MCF 10A (cell line): ENCODE data around the gene C2orf80. TPM values are rescaled to one million over a fixed set of nuclear protein-coding genes. Genes with fewer than 3 reads are reported as not detected.
"Not testable (repeated sequence)": the region's sequence is repeated elsewhere in the genome, so short reads cannot be mapped to it uniquely, and the experiment has no call there.

Experiments
- BruUV-seq: library from RNA; stranded (reverse); fragments of 400-500 nt; replicated peaks from 2 replicates; lab custom pipeline; 2021; lab: Mats Ljungman, UMichigan
- CTCF ChIA-PET: fragments of 300-600 bp; sonication (Branson Sonifier 250); formaldehyde crosslinking; extraction: SDS; loops from one replicate; lab custom pipeline; 2021; ENCODE audit warnings: antibody characterized with exemption, inconsistent platforms; lab: Yijun Ruan, JAX
- POLR2A ChIA-PET: fragments of 300-600, 350-650 bp; sonication (Branson Sonifier 250); formaldehyde crosslinking; extraction: SDS; loops from one replicate; lab custom pipeline; 2020; ENCODE audit warnings: antibody characterized with exemption, inconsistent platforms; lab: Yijun Ruan, JAX
- DNase-seq: peaks from one replicate; pipeline ENCODE4 v3.0.0-alpha.2; 2018; ENCODE audit not compliant: unreplicated experiment
- H3K27ac Mint-ChIP-seq: one replicate; pipeline ENCODE4 v1.8.0; 2022; ENCODE audit warnings: mild to moderate bottlenecking, low read depth, mixed read lengths; ENCODE audit not compliant: unreplicated experiment
- H3K27me3 Mint-ChIP-seq: one replicate; pipeline ENCODE4 v1.8.0; 2022; ENCODE audit warnings: mixed read lengths; ENCODE audit not compliant: insufficient read depth, unreplicated experiment
- H3K36me3 Mint-ChIP-seq: one replicate; pipeline ENCODE4 v1.8.0; 2022; ENCODE audit warnings: mild to moderate bottlenecking, moderate library complexity, mixed read lengths; ENCODE audit not compliant: insufficient read depth, unreplicated experiment
- H3K4me1 Mint-ChIP-seq: one replicate; pipeline ENCODE4 v1.8.0; 2022; ENCODE audit warnings: mixed read lengths; ENCODE audit not compliant: insufficient read depth, unreplicated experiment
- H3K4me3 Mint-ChIP-seq: one replicate; pipeline ENCODE4 v1.8.0; 2022; ENCODE audit warnings: mild to moderate bottlenecking, moderate library complexity, mixed read lengths; ENCODE audit not compliant: unreplicated experiment
- H3K9me3 Mint-ChIP-seq: one replicate; pipeline ENCODE4 v1.8.0; 2022; ENCODE audit warnings: mixed read lengths; ENCODE audit not compliant: unreplicated experiment
- CTCF ChIP-seq: fragments of 200-600 bp; IDR thresholded peaks from one replicate; pipeline ENCODE4 v1.8.0; 2022; ENCODE audit warnings: antibody characterized with exemption, mild to moderate bottlenecking; ENCODE audit not compliant: unreplicated experiment
- intact Hi-C: fragments of 100-400 bp; cut with micrococcal nuclease; formaldehyde crosslinking; loops from 2 replicates; pipeline ENCODE4 v1.14.1; 2022
- total RNA-seq: library from RNA; stranded (reverse); gene quantifications from 2 replicates; pipeline ENCODE4 v1.2.3, GENCODE V29; 2022

The C2orf80 gene
- total RNA-seq, 1 experiment from 2014 or later, result not detected

- Mint-ChIP-seq H3K4me1 (no peaks in the 10 kb centered on the region), H3K27me3 (no peaks in the 10 kb centered on the region), H3K36me3 (no peaks in the 10 kb centered on the region), H3K9me3 (no peaks in the 10 kb centered on the region), H3K4me3 (no peak overlapping the region), H3K27ac (no peak overlapping the region)
- POLR2A ChIA-PET, result no interaction called here
- TF ChIP-seq CTCF, result no peak
- intact Hi-C loops, result no loop called here
- DNase-seq, result no peak
- CTCF ChIA-PET, result interaction anchor here (0.7 to 1.2 kb wide), 2 partner anchors 21 to 145 kb away, joined by 3 to 4 read pairs; no protein-coding TSS in a partner anchor
- no TSS peak for BruUV-seq
Observed at GRCh38 chr2:208122248-208122647, 67.6 kb downstream of the C2orf80 start.

GRCh38 chr2:208118918-208119317 lies 70.9 kb downstream of the C2orf80 start:
- Mint-ChIP-seq H3K4me3 (no peak overlapping the region), H3K9me3 (no peaks in the 10 kb centered on the region), H3K27ac (no peak overlapping the region), H3K4me1 (no peaks in the 10 kb centered on the region), H3K36me3 (no peaks in the 10 kb centered on the region), H3K27me3 (no peaks in the 10 kb centered on the region)
- TF ChIP-seq CTCF, result no peak
- no TSS peak for BruUV-seq
- DNase-seq, result no peak
- ChIA-PET POLR2A (no interaction called here), CTCF (no interaction called here)
- intact Hi-C loops, result no loop called here

- H3K27me3 Mint-ChIP-seq, H3K9me3 Mint-ChIP-seq, BruUV-seq: not testable (repeated sequence)
Observed at GRCh38 chr2:208117390-208117789, 72.4 kb downstream of the C2orf80 start.

More at GRCh38 chr2:208117390-208117789, 72.4 kb downstream of the C2orf80 start:
- H3K4me3 Mint-ChIP-seq, H3K27ac Mint-ChIP-seq, POLR2A ChIA-PET, CTCF ChIA-PET, H3K36me3 Mint-ChIP-seq, DNase-seq, H3K4me1 Mint-ChIP-seq, intact Hi-C loops: not testable (repeated sequence)

Other genes with a start within 250 kb of the C2orf80 start
- 5.4 and 7.5 TPM in 2 replicates for gene PLEKHM3, start 164.5 kb downstream of the C2orf80 start, total RNA-seq
- gene CRYGD, start 65.5 kb downstream of the C2orf80 start, total RNA-seq, result not detected in 2 replicates
- gene CRYGC, start 60.2 kb downstream of the C2orf80 start, total RNA-seq, result not detected in 2 replicates
- not detected in 2 replicates for gene CRYGB, start 43.9 kb downstream of the C2orf80 start, total RNA-seq
- not detected in 2 replicates for gene CRYGA, start 26.4 kb downstream of the C2orf80 start, total RNA-seq
- gene IDH1, start 65.0 kb upstream of the C2orf80 start, total RNA-seq, result 50.2 and 122 TPM in 2 replicates
- gene PIKFYVE, start 76.2 kb upstream of the C2orf80 start, total RNA-seq, result 22.8 and 27.2 TPM in 2 replicates
- gene PTH2R, start 216.8 kb upstream of the C2orf80 start, total RNA-seq, result not detected in 2 replicates